ENCODE measurements around the gene APBB3.

The APBB3 gene

GRCh38 chr5:140553657-140554056 is 10.7 kb downstream of the APBB3 start:
- DNase-seq (ENCODE audit: low spot score), result no peak

GRCh38 chr5:140551872-140552271 is 12.5 kb downstream of the APBB3 start:
- DNase-seq (ENCODE audit: low spot score), result no peak

GRCh38 chr5:140550147-140551079 is 14.0 kb downstream of the APBB3 start:
- no peak for DNase-seq (ENCODE audit: low spot score)

GRCh38 chr5:140549237-140550144 is 14.9 kb downstream of the APBB3 start:
- DNase-seq (ENCODE audit: low spot score), result peak; percentile 50

GRCh38 chr5:140548791-140549190 is 15.6 kb downstream of the APBB3 start:
- DNase-seq (ENCODE audit: low spot score), result no peak

GRCh38 chr5:140548300-140548688 is 16.1 kb downstream of the APBB3 start:
- DNase-seq (ENCODE audit: low spot score), result no peak

- DNase-seq (ENCODE audit: low spot score), result peak; percentile 94
Measured at GRCh38 chr5:140547508-140548299, 16.7 kb downstream of the APBB3 start, which contains the start of gene EIF4EBP3. EIF4EBP3 (plus strand) TSS chr5:140547662; CDS start chr5:140547738, 76 bp downstream.

GRCh38 chr5:140546851-140547507 is 17.4 kb downstream of the APBB3 start:
- DNase-seq (ENCODE audit: low spot score), result no peak

GRCh38 chr5:140545606-140546005 is 18.8 kb downstream of the APBB3 start:
- no peak for DNase-seq (ENCODE audit: low spot score)

- no peak for DNase-seq (ENCODE audit: low spot score)
Measured at GRCh38 chr5:140544986-140545385, 19.4 kb downstream of the APBB3 start.

- no peak for DNase-seq (ENCODE audit: low spot score)
Measured at GRCh38 chr5:140542972-140543371, 21.4 kb downstream of the APBB3 start.

GRCh38 chr5:140540227-140540626 is 24.2 kb downstream of the APBB3 start:
- no peak for DNase-seq (ENCODE audit: low spot score)

- no peak for DNase-seq (ENCODE audit: low spot score)
Measured at GRCh38 chr5:140524003-140524402, 40.4 kb downstream of the APBB3 start.

- DNase-seq (ENCODE audit: low spot score), result no peak
Measured at GRCh38 chr5:140513124-140513523, 51.3 kb downstream of the APBB3 start.

- no peak for DNase-seq (ENCODE audit: low spot score)
Measured at GRCh38 chr5:140509898-140510297, 54.5 kb downstream of the APBB3 start.

Data from hematopoietic multipotent progenitor cell treated with erythropoietin and hydrocortisone succinate and interleukin-3 and kit ligand, for 15 days (in vitro differentiated cells).